HepG2 (cell line): Measurements from ENCODE around the gene ZFP36L2. TPM values are rescaled to one million over a fixed set of nuclear protein-coding genes. Genes with fewer than 3 reads are reported as not detected.

ENCODE experiments used
- FLYWCH1 ChIP-seq: sonication (generic); formaldehyde crosslinking; IDR thresholded peaks from 2 replicates; pipeline ENCODE4 v1.8.1; 2023; ENCODE audit warnings: mild to moderate bottlenecking, missing genetic modification reagents
- JARID2 ChIP-seq: sonication (generic); formaldehyde crosslinking; IDR thresholded peaks from 2 replicates; pipeline ENCODE4 v1.8.1; 2023; ENCODE audit warnings: missing genetic modification reagents, inconsistent platforms; ENCODE audit not compliant: insufficient replicate concordance
- RXRA ChIP-seq: sonication (generic); formaldehyde crosslinking; IDR thresholded peaks from 2 replicates; pipeline ENCODE4 v1.5.1; 2020; ENCODE audit warnings: missing genetic modification reagents
- ZNF33A ChIP-seq: sonication (generic); formaldehyde crosslinking; IDR thresholded peaks from 2 replicates; pipeline ENCODE4 v1.5.1; 2020; ENCODE audit warnings: missing genetic modification reagents, mild to moderate bottlenecking, moderate library complexity, borderline replicate concordance
- ZNF558 ChIP-seq: sonication (generic); formaldehyde crosslinking; IDR thresholded peaks from 2 replicates; pipeline ENCODE4 v1.9.0; 2022; ENCODE audit warnings: mild to moderate bottlenecking, missing genetic modification reagents, borderline replicate concordance
- ZNF781 ChIP-seq: sonication (generic); formaldehyde crosslinking; IDR thresholded peaks from 2 replicates; pipeline ENCODE4 v1.5.1; 2020; ENCODE audit warnings: borderline replicate concordance, mild to moderate bottlenecking, missing genetic modification reagents; ENCODE audit errors: not compliant biosample characterization
- polyA plus RNA-seq, 8 experiments: library from polyadenylated mRNA; depleted of rRNA in 3 of 8; stranded (reverse) in 7 of 8; unstranded in 1 of 8; fragments of >200 nt; fragmentation: Illumina TruSeq in 4 of 8; extraction: Trizol in 4 of 8; gene quantifications; 2 replicates each; pipeline versions ENCODE4 v1.2.1 to v1.2.3, GENCODE V29; 2011 to 2016; ENCODE audit warnings: low read depth in 4 of 8, missing spikeins in 1 of 8, mixed read lengths in 1 of 8; ENCODE audit not compliant: insufficient read depth in 1 of 8
- total RNA-seq, 5 experiments: library from RNA; depleted of rRNA; stranded (reverse); fragments of >200 nt; fragmentation: Illumina TruSeq; extraction: Trizol; gene quantifications; 2 replicates each; pipeline ENCODE4 v1.2.3, GENCODE V29; 2016; ENCODE audit warnings: low read depth in 1 of 5
- TF ChIP-seq, protein P1 (sequence below): sonication (generic); formaldehyde crosslinking; IDR thresholded peaks from 2 replicates; pipeline ENCODE4 v1.5.0; 2020; ENCODE audit warnings: missing genetic modification reagents
- TF ChIP-seq, protein P2 (sequence below): IDR thresholded peaks from 2 replicates; pipeline ENCODE4 v1.6.1; 2016; ENCODE audit warnings: missing biosample characterization, missing genetic modification reagents, low read depth
- TF ChIP-seq, protein P3 (sequence below): sonication (generic); formaldehyde crosslinking; IDR thresholded peaks from one replicate; pipeline ENCODE4 v1.5.1; 2020; ENCODE audit warnings: mild to moderate bottlenecking, missing genetic modification reagents; ENCODE audit errors: not compliant biosample characterization
- TF ChIP-seq, protein P4 (sequence below): sonication (generic); formaldehyde crosslinking; IDR thresholded peaks from 2 replicates; pipeline ENCODE4 v1.9.0; 2021; ENCODE audit warnings: missing genetic modification reagents, borderline replicate concordance
- TF ChIP-seq, protein P5 (sequence below): sonication (generic); formaldehyde crosslinking; IDR thresholded peaks from 2 replicates; pipeline ENCODE4 v1.5.1; 2020; ENCODE audit warnings: mild to moderate bottlenecking, missing genetic modification reagents

Gene ZFP36L2
- total and polyA plus RNA-seq, 2 of the 13 experiments (the other 11 are each of a cell fraction or from before 2014, with no cell fraction given) = 11.2 to 21.8 TPM

DNA sequence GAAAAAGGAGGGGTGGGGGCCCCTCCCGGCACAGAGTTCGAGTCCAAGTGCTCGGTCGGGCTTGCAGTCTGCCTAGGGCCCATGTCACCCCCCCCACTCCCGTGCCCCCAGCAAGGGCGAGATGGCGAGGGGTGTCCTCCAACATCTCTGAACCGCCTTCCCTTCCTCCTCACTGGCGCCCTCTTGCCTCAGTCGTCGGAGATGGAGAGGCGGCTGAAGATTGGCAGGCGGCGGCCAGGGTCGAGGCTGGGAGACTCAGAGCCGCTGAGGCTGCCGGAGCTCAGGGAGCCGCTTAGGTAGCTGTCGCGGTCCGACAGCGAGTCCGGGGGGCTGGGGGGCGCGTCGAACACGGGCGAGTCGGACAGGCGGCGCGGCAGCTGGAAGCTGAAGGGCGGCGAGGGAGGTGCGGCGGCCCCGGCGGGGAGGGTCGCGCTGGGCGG is 2.3 kb downstream of the ZFP36L2 start (continued):
- TF ChIP-seq, protein P1, sequence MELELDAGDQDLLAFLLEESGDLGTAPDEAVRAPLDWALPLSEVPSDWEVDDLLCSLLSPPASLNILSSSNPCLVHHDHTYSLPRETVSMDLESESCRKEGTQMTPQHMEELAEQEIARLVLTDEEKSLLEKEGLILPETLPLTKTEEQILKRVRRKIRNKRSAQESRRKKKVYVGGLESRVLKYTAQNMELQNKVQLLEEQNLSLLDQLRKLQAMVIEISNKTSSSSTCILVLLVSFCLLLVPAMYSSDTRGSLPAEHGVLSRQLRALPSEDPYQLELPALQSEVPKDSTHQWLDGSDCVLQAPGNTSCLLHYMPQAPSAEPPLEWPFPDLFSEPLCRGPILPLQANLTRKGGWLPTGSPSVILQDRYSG (CRISPR knock-in tag) = no peak
- TF ChIP-seq ZNF33A (CRISPR knock-in tag) = no peak
- TF ChIP-seq JARID2 (CRISPR knock-in tag) = no peak
- no peak for TF ChIP-seq FLYWCH1
- TF ChIP-seq, protein P2, sequence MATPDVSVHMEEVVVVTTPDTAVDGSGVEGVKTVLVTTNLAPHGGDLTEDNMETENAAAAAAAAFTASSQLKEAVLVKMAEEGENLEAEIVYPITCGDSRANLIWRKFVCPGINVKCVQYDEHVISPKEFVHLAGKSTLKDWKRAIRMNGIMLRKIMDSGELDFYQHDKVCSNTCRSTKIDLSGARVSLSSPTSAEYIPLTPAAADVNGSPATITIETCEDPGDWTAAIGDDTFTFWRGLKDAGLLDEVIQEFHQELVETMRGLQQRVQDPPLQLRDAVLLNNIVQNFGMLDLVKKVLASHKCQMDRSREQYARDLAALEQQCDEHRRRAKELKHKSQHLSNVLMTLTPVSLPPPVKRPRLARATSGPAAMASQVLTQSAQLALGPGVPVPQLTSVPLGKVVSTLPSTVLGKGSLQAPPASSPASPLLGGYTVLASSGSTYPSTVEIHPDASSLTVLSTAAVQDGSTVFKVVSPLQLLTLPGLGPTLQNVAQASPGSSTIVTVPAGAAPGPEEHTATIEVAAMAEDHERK (CRISPR knock-in tag) = no peak
- TF ChIP-seq RXRA (CRISPR knock-in tag) = peak; percentile 57; the same call in 1 of the 2 replicates
- TF ChIP-seq, protein P3, sequence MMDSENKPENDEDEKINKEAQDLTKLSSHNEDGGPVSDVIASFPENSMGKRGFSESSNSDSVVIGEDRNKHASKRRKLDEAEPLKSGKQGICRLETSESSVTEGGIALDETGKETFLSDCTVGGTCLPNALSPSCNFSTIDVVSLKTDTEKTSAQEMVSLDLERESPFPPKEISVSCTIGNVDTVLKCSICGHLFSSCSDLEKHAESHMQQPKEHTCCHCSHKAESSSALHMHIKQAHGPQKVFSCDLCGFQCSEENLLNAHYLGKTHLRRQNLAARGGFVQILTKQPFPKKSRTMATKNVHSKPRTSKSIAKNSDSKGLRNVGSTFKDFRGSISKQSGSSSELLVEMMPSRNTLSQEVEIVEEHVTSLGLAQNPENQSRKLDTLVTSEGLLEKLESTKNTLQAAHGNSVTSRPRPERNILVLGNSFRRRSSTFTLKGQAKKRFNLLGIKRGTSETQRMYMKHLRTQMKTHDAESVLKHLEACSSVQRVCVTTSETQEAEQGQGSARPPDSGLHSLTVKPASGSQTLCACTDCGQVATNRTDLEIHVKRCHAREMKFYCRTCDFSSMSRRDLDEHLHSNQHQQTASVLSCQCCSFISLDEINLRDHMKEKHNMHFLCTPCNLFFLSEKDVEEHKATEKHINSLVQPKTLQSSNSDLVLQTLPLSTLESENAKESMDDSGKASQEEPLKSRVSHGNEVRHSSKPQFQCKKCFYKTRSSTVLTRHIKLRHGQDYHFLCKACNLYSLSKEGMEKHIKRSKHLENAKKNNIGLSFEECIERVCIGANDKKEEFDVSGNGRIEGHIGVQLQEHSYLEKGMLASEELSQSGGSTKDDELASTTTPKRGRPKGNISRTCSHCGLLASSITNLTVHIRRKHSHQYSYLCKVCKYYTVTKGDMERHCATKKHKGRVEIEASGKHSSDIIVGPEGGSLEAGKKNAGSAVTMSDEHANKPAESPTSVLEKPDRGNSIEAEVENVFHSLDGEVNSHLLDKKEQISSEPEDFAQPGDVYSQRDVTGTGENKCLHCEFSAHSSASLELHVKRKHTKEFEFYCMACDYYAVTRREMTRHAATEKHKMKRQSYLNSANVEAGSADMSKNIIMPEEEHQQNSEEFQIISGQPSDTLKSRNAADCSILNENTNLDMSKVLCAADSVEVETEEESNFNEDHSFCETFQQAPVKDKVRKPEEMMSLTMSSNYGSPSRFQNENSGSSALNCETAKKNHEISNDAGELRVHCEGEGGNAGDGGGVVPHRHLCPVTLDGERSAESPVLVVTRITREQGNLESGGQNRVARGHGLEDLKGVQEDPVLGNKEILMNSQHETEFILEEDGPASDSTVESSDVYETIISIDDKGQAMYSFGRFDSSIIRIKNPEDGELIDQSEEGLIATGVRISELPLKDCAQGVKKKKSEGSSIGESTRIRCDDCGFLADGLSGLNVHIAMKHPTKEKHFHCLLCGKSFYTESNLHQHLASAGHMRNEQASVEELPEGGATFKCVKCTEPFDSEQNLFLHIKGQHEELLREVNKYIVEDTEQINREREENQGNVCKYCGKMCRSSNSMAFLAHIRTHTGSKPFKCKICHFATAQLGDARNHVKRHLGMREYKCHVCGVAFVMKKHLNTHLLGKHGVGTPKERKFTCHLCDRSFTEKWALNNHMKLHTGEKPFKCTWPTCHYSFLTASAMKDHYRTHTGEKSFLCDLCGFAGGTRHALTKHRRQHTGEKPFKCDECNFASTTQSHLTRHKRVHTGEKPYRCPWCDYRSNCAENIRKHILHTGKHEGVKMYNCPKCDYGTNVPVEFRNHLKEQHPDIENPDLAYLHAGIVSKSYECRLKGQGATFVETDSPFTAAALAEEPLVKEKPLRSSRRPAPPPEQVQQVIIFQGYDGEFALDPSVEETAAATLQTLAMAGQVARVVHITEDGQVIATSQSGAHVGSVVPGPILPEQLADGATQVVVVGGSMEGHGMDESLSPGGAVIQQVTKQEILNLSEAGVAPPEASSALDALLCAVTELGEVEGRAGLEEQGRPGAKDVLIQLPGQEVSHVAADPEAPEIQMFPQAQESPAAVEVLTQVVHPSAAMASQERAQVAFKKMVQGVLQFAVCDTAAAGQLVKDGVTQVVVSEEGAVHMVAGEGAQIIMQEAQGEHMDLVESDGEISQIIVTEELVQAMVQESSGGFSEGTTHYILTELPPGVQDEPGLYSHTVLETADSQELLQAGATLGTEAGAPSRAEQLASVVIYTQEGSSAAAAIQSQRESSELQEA (CRISPR knock-in tag) = no peak
- no peak for TF ChIP-seq ZNF781 (CRISPR knock-in tag)
- TF ChIP-seq, protein P4, sequence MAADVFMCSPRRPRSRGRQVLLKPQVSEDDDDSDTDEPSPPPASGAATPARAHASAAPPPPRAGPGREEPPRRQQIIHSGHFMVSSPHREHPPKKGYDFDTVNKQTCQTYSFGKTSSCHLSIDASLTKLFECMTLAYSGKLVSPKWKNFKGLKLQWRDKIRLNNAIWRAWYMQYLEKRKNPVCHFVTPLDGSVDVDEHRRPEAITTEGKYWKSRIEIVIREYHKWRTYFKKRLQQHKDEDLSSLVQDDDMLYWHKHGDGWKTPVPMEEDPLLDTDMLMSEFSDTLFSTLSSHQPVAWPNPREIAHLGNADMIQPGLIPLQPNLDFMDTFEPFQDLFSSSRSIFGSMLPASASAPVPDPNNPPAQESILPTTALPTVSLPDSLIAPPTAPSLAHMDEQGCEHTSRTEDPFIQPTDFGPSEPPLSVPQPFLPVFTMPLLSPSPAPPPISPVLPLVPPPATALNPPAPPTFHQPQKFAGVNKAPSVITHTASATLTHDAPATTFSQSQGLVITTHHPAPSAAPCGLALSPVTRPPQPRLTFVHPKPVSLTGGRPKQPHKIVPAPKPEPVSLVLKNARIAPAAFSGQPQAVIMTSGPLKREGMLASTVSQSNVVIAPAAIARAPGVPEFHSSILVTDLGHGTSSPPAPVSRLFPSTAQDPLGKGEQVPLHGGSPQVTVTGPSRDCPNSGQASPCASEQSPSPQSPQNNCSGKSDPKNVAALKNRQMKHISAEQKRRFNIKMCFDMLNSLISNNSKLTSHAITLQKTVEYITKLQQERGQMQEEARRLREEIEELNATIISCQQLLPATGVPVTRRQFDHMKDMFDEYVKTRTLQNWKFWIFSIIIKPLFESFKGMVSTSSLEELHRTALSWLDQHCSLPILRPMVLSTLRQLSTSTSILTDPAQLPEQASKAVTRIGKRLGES (CRISPR knock-in tag) = no peak
- TF ChIP-seq ZNF558 = no peak
- TF ChIP-seq, protein P5, sequence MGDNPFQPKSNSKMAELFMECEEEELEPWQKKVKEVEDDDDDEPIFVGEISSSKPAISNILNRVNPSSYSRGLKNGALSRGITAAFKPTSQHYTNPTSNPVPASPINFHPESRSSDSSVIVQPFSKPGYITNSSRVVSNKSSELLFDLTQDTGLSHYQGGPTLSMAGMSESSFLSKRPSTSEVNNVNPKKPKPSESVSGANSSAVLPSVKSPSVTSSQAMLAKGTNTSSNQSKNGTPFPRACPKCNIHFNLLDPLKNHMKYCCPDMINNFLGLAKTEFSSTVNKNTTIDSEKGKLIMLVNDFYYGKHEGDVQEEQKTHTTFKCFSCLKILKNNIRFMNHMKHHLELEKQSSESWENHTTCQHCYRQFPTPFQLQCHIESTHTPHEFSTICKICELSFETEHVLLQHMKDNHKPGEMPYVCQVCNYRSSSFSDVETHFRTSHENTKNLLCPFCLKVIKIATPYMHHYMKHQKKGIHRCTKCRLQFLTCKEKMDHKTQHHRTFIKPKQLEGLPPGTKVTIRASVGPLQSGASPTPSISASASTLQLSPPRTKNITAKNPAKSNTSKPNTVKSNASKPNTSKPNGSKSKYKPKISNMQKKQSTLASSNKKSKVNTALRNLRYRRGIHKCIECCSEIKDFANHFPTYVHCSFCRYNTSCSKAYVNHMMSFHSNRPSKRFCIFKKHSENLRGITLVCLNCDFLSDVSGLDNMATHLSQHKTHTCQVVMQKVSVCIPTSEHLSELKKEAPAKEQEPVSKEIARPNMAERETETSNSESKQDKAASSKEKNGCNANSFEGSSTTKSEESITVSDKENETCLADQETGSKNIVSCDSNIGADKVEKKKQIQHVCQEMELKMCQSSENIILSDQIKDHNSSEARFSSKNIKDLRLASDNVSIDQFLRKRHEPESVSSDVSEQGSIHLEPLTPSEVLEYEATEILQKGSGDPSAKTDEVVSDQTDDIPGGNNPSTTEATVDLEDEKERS (CRISPR knock-in tag) = 0 out of 2 replicates have a peak, but pooled peaks have one; percentile 30
